ENCODE measurements around the gene OR10P1.

Gene OR10P1

DNA sequence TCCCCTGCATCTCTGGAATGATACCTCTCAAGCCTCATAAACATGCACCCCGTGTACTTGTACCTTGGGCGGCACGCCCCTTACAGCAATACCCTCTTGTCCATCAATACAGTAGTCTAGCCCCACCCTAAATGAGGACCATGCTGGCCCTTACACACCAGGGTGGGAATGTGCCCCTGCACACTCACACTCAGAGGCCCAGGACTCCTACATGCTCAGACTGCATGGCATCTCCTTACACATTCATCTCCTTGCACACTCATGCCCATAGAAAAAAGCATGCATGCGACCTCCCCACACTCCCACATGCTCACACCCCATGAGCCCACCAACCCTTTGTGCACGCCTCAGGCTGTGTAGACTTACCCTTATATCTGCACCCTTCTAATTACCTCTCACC lies 49.0 kb downstream of the OR10P1 start:
- DNase-seq (ENCODE audit: low read depth), result no peak

DNA sequence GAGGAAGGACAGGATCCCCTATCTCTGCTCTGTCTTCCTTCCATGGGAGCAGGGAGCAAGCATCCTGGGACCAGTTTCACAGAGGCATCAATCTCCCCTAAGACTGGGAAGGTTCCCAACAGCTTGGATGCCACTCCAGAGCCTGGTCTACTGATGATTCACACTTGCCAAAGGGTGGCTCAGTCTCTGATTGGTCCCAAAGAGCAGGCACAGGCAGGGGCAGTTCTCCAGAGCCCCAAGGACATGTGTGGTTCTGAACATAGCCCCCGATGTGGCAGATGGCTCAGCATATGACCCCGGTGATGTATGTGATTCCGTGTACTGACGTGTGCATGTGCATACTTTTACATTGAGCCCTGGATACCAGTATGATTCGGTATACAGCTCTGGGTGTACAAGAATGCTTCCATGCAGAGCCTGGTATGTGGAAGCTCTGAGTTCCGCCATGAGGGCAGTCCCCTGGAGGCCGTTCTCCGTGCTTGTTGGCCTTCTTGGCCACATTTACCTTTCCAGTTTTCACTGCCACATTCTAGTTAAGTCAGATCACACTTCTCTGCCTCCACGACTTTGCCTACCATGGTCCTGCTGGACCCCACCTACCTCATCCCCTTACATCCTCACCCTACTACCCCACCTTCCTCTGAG lies 49.8 kb downstream of the OR10P1 start:
- DNase-seq (ENCODE audit: low read depth), result no peak
